K562 (cell line): Measurements from ENCODE around the gene PDE6H. TPM values are rescaled to one million over a fixed set of nuclear protein-coding genes. Genes with fewer than 3 reads are reported as not detected.

Source experiments
- CC2D1A ChIP-seq: fragments of 450-650 bp; IDR thresholded peaks from 2 replicates; pipeline ENCODE4 v1.6.1; 2017; ENCODE audit warnings: mild to moderate bottlenecking
- CEBPB ChIP-seq: fragments of 450-650 bp; IDR thresholded peaks from 2 replicates; pipeline ENCODE4 v1.6.1; 2016; ENCODE audit warnings: missing genetic modification characterization, missing compliant biosample characterization
- CREB1 ChIP-seq, 2 experiments: sonication (generic) in 1 of 2; formaldehyde crosslinking in 1 of 2; IDR thresholded peaks; 2 replicates each; pipeline versions ENCODE4 v1.6.1 to v1.8.0; 2012 to 2022; ENCODE audit warnings: inconsistent platforms in 1 of 2, mild to moderate bottlenecking in 1 of 2, missing genetic modification reagents in 1 of 2, moderate library complexity in 1 of 2
- CTBP1 ChIP-seq: fragments of 450-650 bp; IDR thresholded peaks from 2 replicates; pipeline ENCODE4 v1.6.1; 2016; ENCODE audit warnings: borderline replicate concordance
- CXXC5 ChIP-seq: fragments of 250-450 bp; sonication (Bioruptor Pico); IDR thresholded peaks from 2 replicates; pipeline ENCODE4 v1.8.0; 2022; ENCODE audit warnings: inconsistent platforms, mild to moderate bottlenecking, moderate library complexity
- DDX20 ChIP-seq: fragments of 450-650 bp; IDR thresholded peaks from 2 replicates; pipeline ENCODE4 v1.6.1; 2016; ENCODE audit warnings: missing genetic modification characterization, low read depth, mild to moderate bottlenecking, missing compliant biosample characterization, moderate library complexity
- EP300 ChIP-seq: IDR thresholded peaks from 2 replicates; pipeline ENCODE4 v1.6.1; 2012; ENCODE audit warnings: low read length, improper control_type of control experiment
- FUS ChIP-seq: fragments of 200-400 bp; formaldehyde crosslinking; optimal IDR thresholded peaks from 2 replicates; pipeline ENCODE3; 2017; ENCODE audit warnings: low read depth, low read length
- GTF2A2 ChIP-seq: IDR thresholded peaks from 2 replicates; pipeline ENCODE4 v1.6.1; 2016; ENCODE audit warnings: mild to moderate bottlenecking, missing genetic modification characterization, missing compliant biosample characterization
- HCFC1 ChIP-seq: IDR thresholded peaks from 2 replicates; pipeline ENCODE4 v1.6.1; 2012; ENCODE audit warnings: low read depth, low read length, improper control_type of control experiment
- KLF13 ChIP-seq: fragments of 450-650 bp; IDR thresholded peaks from 2 replicates; pipeline ENCODE4 v1.6.1; 2016; ENCODE audit warnings: missing genetic modification characterization, low read depth, mild to moderate bottlenecking, missing compliant biosample characterization, moderate library complexity, borderline replicate concordance
- LCOR ChIP-seq: sonication (generic); formaldehyde crosslinking; IDR thresholded peaks from 2 replicates; pipeline ENCODE4 v1.8.0; 2022; ENCODE audit warnings: mild to moderate bottlenecking, missing genetic modification reagents
- MAFK ChIP-seq: IDR thresholded peaks from 2 replicates; pipeline ENCODE4 v1.6.1; 2011; ENCODE audit warnings: low read length, improper control_type of control experiment
- MEF2D ChIP-seq: conservative IDR thresholded peaks from 2 replicates; pipeline ENCODE4 v1.6.1; 2016; ENCODE audit warnings: low read depth, missing genetic modification characterization, missing compliant biosample characterization
- NFYB ChIP-seq: IDR thresholded peaks from 2 replicates; pipeline ENCODE4 v1.6.1; 2011; ENCODE audit warnings: mild to moderate bottlenecking, moderate library complexity; ENCODE audit not compliant: insufficient read length; ENCODE audit errors: extremely low read depth
- PRPF4 ChIP-seq: fragments of 200-400 bp; formaldehyde crosslinking; IDR thresholded peaks from one replicate; pipeline ENCODE4 v1.6.1; 2017; ENCODE audit warnings: low read length, low read depth, mild to moderate bottlenecking; ENCODE audit not compliant: insufficient read depth, poor library complexity, severe bottlenecking
- RAD51 ChIP-seq: fragments of 450-650 bp; IDR thresholded peaks from 2 replicates; pipeline ENCODE4 v1.7.1; 2016; ENCODE audit warnings: low read depth, mild to moderate bottlenecking, borderline replicate concordance
- RBBP5 ChIP-seq: fragments of 200-600 bp; sonication (generic); IDR thresholded peaks from 2 replicates; pipeline ENCODE4 v1.6.1; 2012; ENCODE audit warnings: borderline replicate concordance, mild to moderate bottlenecking, low read length, control low read depth, inconsistent platforms; ENCODE audit not compliant: insufficient read depth, poor library complexity, severe bottlenecking
- RBM25 ChIP-seq: fragments of 200-400 bp; formaldehyde crosslinking; IDR thresholded peaks from 2 replicates; pipeline ENCODE4 v1.6.1; 2018; ENCODE audit warnings: low read length, low read depth, moderate library complexity; ENCODE audit not compliant: severe bottlenecking
- SIN3A ChIP-seq, 2 experiments: fragments of 150-350 bp in 1 of 2; IDR thresholded peaks; 2 replicates each; pipeline ENCODE4 v1.6.1; 2011 to 2016; ENCODE audit warnings: borderline replicate concordance in 2 of 2, low read depth in 2 of 2, low read length in 2 of 2, mild to moderate bottlenecking in 2 of 2, moderate library complexity in 2 of 2; ENCODE audit not compliant: control insufficient read depth in 1 of 2
- SMARCA5 ChIP-seq: fragments of 450-650 bp; IDR thresholded peaks from 2 replicates; pipeline ENCODE4 v1.6.1; 2016
- SOX6 ChIP-seq: fragments of 450-650 bp; IDR thresholded peaks from 2 replicates; pipeline ENCODE4 v1.6.1; 2014; ENCODE audit warnings: mild to moderate bottlenecking
- SRF ChIP-seq, 2 experiments: fragments of 250-450, 450-650 bp in 1 of 2; sonication (Bioruptor Pico) in 1 of 2; sonication (generic) in 1 of 2; formaldehyde crosslinking; IDR thresholded peaks; 2 replicates each; pipeline versions ENCODE4 v1.5.0 to v1.5.1; 2020 to 2022; ENCODE audit warnings: mild to moderate bottlenecking in 1 of 2, missing genetic modification reagents in 1 of 2
- TEAD1 ChIP-seq, 2 experiments: fragments of 450-650 bp in 1 of 2; sonication (generic) in 1 of 2; formaldehyde crosslinking; IDR thresholded peaks; 2 replicates each; pipeline versions ENCODE4 v1.4.0 to v1.8.0; 2020 to 2022; ENCODE audit warnings: mild to moderate bottlenecking in 2 of 2, missing genetic modification reagents in 1 of 2
- THRAP3 ChIP-seq: fragments of 450-650 bp; IDR thresholded peaks from 2 replicates; pipeline ENCODE4 v1.6.1; 2016; ENCODE audit warnings: mild to moderate bottlenecking, inconsistent platforms, borderline replicate concordance
- ZBTB1 ChIP-seq: sonication (generic); formaldehyde crosslinking; IDR thresholded peaks from 2 replicates; pipeline ENCODE4 v1.8.1; 2023; ENCODE audit warnings: missing genetic modification reagents, low read depth, mild to moderate bottlenecking, borderline replicate concordance
- ZNF124 ChIP-seq: sonication (generic); formaldehyde crosslinking; IDR thresholded peaks from 2 replicates; pipeline ENCODE4 v1.8.1; 2022; ENCODE audit warnings: missing genetic modification reagents
- ZNF175 ChIP-seq: fragments of 200-800 bp; sonication (Bioruptor generic); IDR thresholded peaks from 2 replicates; pipeline ENCODE4 v1.6.1; 2016; ENCODE audit warnings: low read depth, mild to moderate bottlenecking, missing genetic modification characterization, missing compliant biosample characterization
- ZNF239 ChIP-seq: fragments of 250-450 bp; sonication (Bioruptor Pico); IDR thresholded peaks from 2 replicates; pipeline ENCODE4 v1.4.0; 2020; ENCODE audit warnings: mild to moderate bottlenecking
- ZNF311 ChIP-seq: fragments of 250-450 bp; sonication (Bioruptor Pico); IDR thresholded peaks from 2 replicates; pipeline ENCODE4 v1.4.0; 2020; ENCODE audit warnings: mild to moderate bottlenecking, moderate library complexity
- ZNF780A ChIP-seq: fragments of 250-450 bp; sonication (Bioruptor Pico); IDR thresholded peaks from 2 replicates; pipeline ENCODE4 v1.5.0; 2021; ENCODE audit warnings: mild to moderate bottlenecking
- polyA plus RNA-seq, 8 experiments: library from polyadenylated mRNA; depleted of rRNA in 4 of 8; stranded (reverse) in 5 of 8; unstranded in 3 of 8; fragments of >200 nt; fragmentation: Nextera tagmentation in 2 of 8; fragmentation: Illumina TruSeq in 1 of 8; extraction: Ambion mirVana in 2 of 8; extraction: Trizol in 1 of 8; gene quantifications; 2 replicates each; pipeline versions ENCODE4 v1.2.1 to v1.2.3, GENCODE V29; 2011 to 2014; ENCODE audit warnings: inconsistent platforms in 1 of 8, missing spikeins in 1 of 8
- total RNA-seq, 7 experiments: library from RNA; depleted of rRNA in 6 of 7; stranded (reverse); fragments of >200 nt in 6 of 7; fragmentation: Illumina TruSeq in 2 of 7; extraction: Trizol in 2 of 7; gene quantifications; 2 replicates each; pipeline versions ENCODE4 v1.2.1 to v1.2.3, GENCODE V29; 2011 to 2021; ENCODE audit warnings: low replicate concordance in 1 of 7
- TF ChIP-seq, protein P1 (sequence below), 2 experiments: fragments of 450-650 bp in 1 of 2; sonication (generic) in 1 of 2; formaldehyde crosslinking; conservative IDR thresholded peaks; 2 replicates each; pipeline versions ENCODE4 v1.4.0 to v1.8.1; 2020 to 2022; ENCODE audit warnings: mild to moderate bottlenecking in 1 of 2, missing genetic modification reagents in 1 of 2

PDE6H gene
- total and polyA plus RNA-seq, 9 of the 15 experiments (the other 6 are each of a cell fraction or from before 2014, with no cell fraction given), result 0.15 TPM; not detected in 8

DNA sequence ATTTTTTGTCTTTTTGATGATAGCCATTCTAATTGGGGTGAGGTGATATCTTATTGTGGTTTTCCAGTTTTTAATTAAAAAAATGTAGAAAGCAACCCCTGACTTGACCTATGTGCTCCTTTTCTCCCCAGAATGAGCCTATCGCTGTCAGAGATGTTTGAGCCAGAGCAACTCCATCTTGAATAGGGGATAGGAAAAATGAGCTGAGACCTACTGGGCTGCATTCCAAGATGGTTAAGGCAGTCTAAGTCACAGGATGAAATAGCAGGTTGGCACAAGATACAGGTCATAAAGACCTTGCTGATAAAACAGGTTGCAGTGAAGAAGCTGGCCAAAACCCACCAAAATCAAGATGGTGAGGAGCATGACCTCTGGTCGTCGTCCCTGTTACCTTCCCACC is 48.3 kb upstream of the PDE6H start (continued):
- TF ChIP-seq, protein P1, sequence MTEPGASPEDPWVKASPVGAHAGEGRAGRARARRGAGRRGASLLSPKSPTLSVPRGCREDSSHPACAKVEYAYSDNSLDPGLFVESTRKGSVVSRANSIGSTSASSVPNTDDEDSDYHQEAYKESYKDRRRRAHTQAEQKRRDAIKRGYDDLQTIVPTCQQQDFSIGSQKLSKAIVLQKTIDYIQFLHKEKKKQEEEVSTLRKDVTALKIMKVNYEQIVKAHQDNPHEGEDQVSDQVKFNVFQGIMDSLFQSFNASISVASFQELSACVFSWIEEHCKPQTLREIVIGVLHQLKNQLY (CRISPR knock-in tag; conservative IDR thresholded peaks at IDR 0.05), result no peak
- TF ChIP-seq LCOR (CRISPR knock-in tag) (no peak), MEF2D (tag) (0 out of 2 replicates have a peak, but pooled peaks have one; percentile 30), RBBP5 (no peak), CREB1 (IDR thresholded peaks at IDR 0.05) (no peak), CREB1 (CRISPR knock-in tag; IDR thresholded peaks at IDR 0.05) (no peak), CTBP1 (no peak), SRF (CRISPR knock-in tag; IDR thresholded peaks at IDR 0.05) (no peak), DDX20 (tag) (0 out of 2 replicates have a peak, but pooled peaks have one; percentile 33), CEBPB (tag) (no peak), EP300 (no peak), RAD51 (no peak), TEAD1 (CRISPR knock-in tag; IDR thresholded peaks at IDR 0.05) (peak in 1 of 2 experiments; percentile 56; a peak in 1 of 4 replicates), SMARCA5 (no peak), SIN3A (IDR thresholded peaks at IDR 0.05; ENCODE audit: borderline replicate concordance in 2 of 2, control insufficient read depth in 1 of 2, low read depth in 2 of 2, low read length in 2 of 2) (no peak), GTF2A2 (tag) (peak; percentile 88), ZNF124 (no peak), ZNF780A (no peak), ZNF239 (peak; percentile 42; the same call in 1 of the 2 replicates), CXXC5 (peak; percentile 63; the same call in 1 of the 2 replicates), NFYB (no peak), KLF13 (tag) (no peak), ZNF311 (CRISPR knock-in tag) (peak; percentile 59; the same call in 1 of the 2 replicates), MAFK (no peak), ZBTB1 (no peak), HCFC1 (no peak), FUS (no peak), RBM25 (no peak), CC2D1A (no peak), PRPF4 (no peak), THRAP3 (no peak), ZNF175 (CRISPR knock-in tag) (0 out of 2 replicates have a peak, but pooled peaks have one; percentile 57), SOX6 (no peak)
